ENCODE results near the gene STX18. TPM values are rescaled to one million over a fixed set of nuclear protein-coding genes. Genes with fewer than 3 reads are reported as not detected.

The STX18 gene
- total and polyA plus RNA-seq, 2 experiments from 2014 or later = 15.9 to 18.1 TPM

- H3K4me2 ChIP-seq = no peak overlapping the region
Measured at GRCh38 chr4:4416981-4417380, 124.9 kb downstream of the STX18 start.

More at GRCh38 chr4:4416981-4417380, 124.9 kb downstream of the STX18 start:
- no peaks in the 10 kb centered on the region; the same call in 1 of the 2 replicates for H3K4me1 ChIP-seq (ENCODE audit: insufficient read depth)
- H3K36me3 ChIP-seq (ENCODE audit: insufficient read depth) = 0 out of 2 replicates have a peak, but pooled peaks cover 4% of the 10 kb centered on the region
- Mint-ChIP-seq H3K9me3 (peaks cover 2% of the 10 kb centered on the region; the same call in 2 of the 3 replicates), H3K4me1 (peaks cover 10% of the 10 kb centered on the region; the same call in 2 of the 3 replicates), H3K4me3 (no peak overlapping the region; the same call in 2 of the 3 replicates), H3K36me3 (ENCODE audit: low read depth) (peaks cover 47% of the 10 kb centered on the region), H3K27me3 (ENCODE audit: insufficient read depth, low read depth, poor library complexity) (peaks cover 7% of the 10 kb centered on the region), H3K27ac (no peak overlapping the region)
- no peaks in the 10 kb centered on the region for H3F3A ChIP-seq (replicated peaks; ENCODE audit: low read depth)
- H3K4me3 ChIP-seq = no peak overlapping the region
- no peak overlapping the region for H2AFZ ChIP-seq
- no peak for DNase-seq (ENCODE audit: low spot score)
- H4K20me1 ChIP-seq (replicated peaks; ENCODE audit: insufficient read depth) = no peaks in the 10 kb centered on the region
- no peak for ATAC-seq
- H3K27ac ChIP-seq (ENCODE audit: low read depth) = no peak overlapping the region
- TF ChIP-seq JUNB (IDR thresholded peaks at IDR 0.05; ENCODE audit: unreplicated experiment) (no peak), POLR2AphosphoS5 (IDR thresholded peaks at IDR 0.05; ENCODE audit: low read depth) (no peak), EZH2phosphoT487 (IDR thresholded peaks at IDR 0.05; ENCODE audit: unreplicated experiment) (no peak), REST (IDR thresholded peaks at IDR 0.05; ENCODE audit: unreplicated experiment) (no peak), NANOG (IDR thresholded peaks at IDR 0.05; ENCODE audit: borderline replicate concordance) (no peak), ZNF331 (CRISPR knock-in tag; IDR thresholded peaks at IDR 0.05; ENCODE audit: low read depth) (no peak), EZH2 (IDR thresholded peaks at IDR 0.05; ENCODE audit: low read depth, unreplicated experiment) (no peak), ETS1 (IDR thresholded peaks at IDR 0.05) (no peak), STAT1 (IDR thresholded peaks at IDR 0.05; ENCODE audit: unreplicated experiment) (no peak), CREB1 (CRISPR knock-in tag; IDR thresholded peaks at IDR 0.05; ENCODE audit: low read depth) (no peak), ZNF114 (CRISPR knock-in tag; IDR thresholded peaks at IDR 0.05) (no peak), ZNF462 (CRISPR knock-in tag; IDR thresholded peaks at IDR 0.05) (no peak), CTCF (conservative IDR thresholded peaks at IDR 0.05; ENCODE audit: low read depth in 2 of 2) (no peak)
- H3K9me2 ChIP-seq (ENCODE audit: insufficient read depth) = no peaks in the 10 kb centered on the region
- no peaks in the 10 kb centered on the region for H3K79me2 ChIP-seq (replicated peaks; ENCODE audit: insufficient read depth)
- no peaks in the 10 kb centered on the region for H3K27me3 ChIP-seq (ENCODE audit: insufficient read depth)
